GM21367 (cell line): ENCODE data around the gene KCNQ1.

ENCODE experiments used
- ATAC-seq: cut with Tn5 transposase; IDR thresholded peaks from one replicate; pipeline ENCODE4 v1.9.1; 2021; ENCODE audit not compliant: unreplicated experiment

KCNQ1 gene

DNA sequence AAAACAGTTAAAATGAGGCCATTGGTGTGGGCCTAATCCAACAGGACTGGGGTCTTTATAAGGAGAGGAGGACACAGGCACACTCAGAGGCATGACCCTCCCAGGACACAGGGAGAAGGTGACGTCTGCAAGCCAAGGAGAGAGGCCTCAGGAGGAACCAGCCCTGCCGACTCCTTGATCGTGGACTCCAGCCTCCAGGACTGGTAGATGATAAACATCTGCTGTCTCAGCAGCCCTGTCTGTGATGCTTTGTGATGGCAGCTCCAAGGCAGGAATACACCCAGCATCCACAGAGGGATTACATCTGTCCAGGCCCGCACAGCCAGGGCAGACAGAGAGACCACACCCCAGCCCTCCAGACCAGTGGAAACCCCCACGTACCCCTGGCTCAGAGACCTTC is 422.3 kb downstream of the KCNQ1 start:
- no peak for ATAC-seq

DNA sequence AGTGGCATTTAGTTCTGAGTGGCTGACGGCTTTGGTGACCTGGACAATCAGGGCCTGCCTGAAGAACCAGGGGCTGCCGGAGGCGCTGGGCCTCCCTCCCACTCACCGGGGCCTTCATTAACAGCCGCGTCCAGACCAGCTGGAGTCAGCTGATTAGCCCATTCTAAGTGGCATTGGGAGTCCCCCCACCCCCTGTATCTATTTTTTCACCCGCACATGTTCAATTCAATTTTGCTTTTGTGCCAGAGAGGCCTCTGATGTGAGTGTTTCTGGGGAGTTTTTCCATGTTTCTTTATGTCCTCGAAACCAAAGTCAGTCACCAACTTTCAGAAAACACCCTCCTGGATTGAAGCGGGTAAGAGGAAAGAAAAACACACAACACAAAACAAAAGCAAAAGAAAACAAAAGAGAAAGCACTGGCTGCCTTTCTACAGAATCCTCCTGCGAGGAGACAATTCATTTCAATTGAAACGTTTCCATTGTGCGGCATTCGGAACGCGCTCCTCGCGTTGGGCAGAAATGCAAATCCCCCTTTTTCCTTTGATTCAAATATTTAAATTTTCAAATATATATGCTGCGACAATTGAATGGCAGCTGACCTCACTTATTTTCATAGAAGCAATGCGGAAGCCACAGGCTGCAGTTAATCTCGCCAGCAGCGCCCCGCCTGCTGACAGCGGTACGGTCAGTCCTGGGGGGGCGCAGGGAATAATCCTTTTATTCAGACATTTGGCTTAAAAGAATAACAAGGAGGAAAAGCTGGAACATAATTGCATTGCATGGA is 423.1 kb downstream of the KCNQ1 start:
- no peak for ATAC-seq

DNA sequence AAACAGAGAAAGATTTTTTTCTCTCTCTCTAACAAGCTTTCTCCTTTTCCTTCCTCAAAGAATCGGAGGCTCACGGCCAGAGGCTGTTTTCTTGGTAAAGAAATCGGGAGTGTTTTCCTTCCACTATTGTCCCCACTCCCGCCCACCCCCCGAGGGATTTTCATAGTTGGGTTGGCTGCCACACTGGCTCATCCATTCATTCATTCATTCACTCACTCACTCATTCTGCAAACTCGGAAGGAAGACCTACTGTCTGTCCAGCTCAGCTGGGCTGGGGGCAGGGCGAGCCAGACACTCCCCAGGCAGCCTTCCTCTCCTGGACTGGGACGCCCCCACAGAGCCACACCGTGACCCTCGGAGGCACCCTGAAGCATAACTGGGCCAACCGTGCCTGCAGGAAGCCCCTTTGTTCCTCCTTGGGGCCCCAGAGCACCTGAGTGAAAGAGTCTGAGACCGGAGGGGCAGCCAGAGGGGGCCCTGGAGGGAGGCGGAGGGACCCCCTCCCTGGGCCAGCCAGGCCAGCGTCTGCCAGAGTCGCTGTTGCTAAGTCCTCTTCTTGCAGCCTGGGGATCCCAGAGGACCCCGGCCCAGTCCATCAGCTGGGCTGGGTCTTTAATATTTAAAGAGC is 423.8 kb downstream of the KCNQ1 start:
- no peak for ATAC-seq

DNA sequence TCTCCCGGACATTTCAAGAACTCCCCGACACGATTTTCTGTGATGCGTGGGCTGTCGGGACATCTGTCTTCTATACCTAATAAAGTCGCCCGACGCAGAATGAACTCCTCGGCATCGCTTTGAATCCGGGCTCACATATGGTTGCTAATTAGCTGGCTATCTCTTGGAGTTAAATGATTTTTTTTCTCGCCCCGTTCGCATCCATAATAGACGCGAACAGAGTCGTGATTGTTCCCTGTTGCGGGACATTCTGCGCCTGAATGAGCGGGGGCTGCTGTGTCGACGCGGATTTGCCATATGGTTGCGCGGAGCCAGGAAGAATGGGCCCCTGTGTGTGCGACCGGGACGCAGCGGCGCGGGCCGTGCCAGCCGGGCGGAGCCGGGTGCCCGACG is 424.3 kb downstream of the KCNQ1 start:
- no peak for ATAC-seq

DNA sequence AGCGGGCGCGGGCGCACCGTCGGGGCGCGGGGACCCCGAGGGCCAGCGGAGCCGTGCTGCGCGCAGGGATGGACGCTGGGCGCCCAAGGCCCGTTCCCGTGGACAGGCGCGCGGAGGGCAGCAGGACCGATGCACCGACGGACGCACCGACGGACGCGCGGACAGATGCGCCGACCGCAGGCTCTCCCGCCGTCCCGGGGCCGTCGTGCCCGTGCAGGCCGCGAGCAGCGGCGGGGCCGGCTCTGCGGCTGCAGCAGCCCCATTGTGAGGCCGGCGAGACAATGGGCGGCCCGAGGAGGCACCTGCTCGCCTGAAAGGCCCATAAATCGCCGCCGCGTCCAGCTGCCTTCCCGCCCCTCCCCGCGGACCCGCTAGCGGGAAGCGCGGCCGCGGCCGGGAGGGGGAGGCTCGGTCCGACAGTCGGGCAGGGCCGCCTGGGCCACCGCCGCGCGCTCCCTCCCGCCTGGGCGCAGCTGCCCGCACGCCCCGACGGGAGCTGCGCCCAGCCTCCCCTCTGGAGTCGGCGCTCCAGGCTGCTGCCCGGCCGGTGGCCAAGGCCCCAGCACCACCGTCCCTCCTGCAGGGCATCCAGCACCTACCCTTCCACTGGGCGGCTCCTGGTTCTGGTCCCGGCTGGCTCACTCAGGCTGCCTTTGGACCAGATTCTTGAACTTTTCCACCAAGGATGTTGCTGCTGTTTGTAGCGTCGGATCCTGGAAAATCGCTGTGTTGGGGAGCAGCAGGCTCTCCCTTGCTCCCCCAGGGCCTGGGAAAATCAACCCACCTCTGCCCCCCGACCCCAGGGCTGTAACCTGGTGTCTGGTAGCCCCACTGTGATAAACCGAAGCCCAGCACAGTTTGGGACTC is 425.0 kb downstream of the KCNQ1 start:
- no peak for ATAC-seq

DNA sequence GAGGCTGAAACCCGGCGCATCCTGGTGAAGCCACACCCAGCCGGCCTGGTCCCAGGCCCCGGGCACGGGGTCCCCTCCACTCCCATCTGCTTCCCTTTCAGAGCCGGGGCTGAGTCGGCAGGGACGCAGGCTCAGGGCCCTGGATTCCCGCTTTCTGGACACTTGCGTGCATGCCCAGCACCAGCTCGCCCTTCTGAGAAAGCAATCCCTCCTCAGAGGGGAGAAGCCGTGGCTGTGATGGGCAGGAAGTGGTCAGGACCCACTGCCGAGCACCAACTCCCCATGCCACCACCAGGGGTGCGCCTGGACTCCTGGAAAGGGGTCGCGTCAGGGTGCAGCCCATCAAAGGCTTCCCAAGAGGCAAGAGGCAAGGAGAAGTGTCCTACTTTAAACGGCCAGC is 425.7 kb downstream of the KCNQ1 start:
- no peak for ATAC-seq

DNA sequence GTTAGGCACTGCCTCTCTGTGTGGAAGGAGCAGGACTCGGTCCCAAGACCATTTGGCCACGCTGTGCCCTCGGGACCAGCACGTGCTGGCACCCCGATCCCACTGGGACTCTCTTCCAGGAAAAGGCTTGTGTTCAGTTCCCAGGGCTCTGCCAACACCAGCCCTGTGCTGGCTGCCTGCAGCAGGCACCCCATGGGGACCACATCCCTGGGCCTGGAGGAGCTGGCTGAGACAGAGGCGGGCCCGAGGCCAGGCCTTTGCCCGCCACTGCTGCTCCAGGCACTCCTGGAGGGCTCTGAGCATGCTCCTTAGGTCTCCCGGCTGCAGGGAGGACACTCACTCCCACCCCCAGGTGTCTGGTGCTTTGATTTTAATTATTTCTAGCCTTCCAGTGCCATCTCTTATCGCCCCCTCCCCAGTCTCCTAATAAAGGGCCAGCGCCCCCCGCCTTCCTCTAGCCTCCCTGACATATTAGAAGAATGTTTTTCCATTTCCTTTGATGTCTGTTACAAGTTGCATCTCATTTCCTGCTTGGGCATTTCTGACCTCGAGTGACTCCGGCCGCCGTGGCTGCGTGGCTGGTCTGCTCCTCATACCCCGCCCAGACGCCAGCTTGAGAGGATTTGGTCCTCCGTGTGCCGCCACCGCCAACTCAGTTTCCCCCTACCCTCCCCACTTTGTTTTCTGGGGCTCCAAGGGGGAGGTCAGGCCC is 426.3 kb downstream of the KCNQ1 start:
- ATAC-seq, result no peak

DNA sequence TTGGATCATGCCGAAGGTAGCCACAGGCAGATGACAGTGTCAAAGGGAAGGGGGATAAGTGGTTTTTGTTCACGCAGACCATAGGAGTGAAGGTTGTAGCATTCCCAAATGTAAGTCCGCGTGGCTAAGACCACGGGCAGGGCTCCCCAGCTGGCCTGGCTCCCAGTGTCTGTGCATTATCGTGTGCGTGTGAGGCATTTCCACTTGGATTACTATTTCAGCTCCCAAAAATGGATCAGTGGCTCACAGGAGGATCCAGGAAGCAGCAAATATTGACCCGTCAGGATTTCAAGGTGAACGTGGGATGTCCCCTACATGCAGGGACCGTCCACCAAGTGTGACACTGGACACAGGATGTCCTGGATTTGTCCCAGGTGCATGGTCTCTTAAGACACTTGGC is 430.2 kb downstream of the KCNQ1 start:
- ATAC-seq, result no peak

DNA sequence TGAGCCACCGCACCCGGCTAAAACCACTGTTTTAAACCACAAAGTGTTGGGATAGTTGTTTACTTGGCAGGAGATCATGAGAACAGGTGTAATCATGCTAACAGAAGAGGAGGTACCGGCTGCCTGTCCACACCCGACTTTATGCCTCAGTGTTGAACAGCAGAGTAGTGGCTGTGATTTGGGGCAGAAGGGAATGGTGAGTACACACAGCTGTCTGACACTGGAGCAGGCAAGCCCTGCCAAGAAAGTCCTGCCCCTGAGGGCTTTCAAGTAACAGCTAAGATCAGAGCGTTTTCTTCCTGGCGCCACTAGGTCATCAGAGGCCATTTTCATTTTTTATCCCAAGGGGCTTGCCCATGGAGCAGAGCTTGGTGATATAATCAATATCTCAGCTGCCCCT is 432.7 kb downstream of the KCNQ1 start:
- ATAC-seq, result no peak

DNA sequence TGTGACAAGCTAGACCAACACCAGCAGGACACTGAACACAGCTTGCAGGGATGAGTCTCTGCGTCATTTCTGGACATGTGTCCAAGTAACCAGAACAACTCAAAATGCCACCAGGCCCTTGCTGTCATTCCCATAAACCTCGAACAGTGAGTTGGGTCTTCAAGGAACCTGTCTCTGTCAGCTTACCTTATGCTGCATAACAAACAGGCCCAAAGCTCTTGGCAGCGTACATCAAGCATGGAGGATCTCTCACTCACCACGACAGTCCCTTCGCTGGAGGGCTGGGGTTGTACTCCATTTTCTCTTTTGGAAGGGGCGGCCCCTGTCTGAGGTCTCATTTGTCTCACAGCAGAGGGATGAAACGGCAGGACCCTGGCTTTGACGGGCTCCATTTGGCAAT is 434.0 kb downstream of the KCNQ1 start:
- no peak for ATAC-seq

DNA sequence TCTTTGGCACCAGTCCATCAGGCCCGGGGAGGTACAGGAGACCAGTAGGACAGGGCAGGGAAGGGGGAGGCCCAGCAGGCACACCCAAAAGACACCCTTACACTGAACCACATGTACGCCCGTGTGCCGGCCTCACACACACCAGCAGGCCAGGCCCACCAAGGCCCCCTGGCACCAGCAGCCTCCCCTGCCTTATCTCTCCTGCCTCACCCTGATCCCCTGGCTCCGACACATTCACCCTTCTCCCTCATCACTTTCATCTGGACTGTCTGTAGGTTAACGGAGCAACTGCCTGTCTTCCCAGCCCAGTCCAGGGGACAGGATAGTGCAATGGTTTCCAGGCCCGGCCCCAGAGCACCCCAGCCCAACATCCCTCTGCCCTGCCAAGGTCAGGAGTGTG is 435.8 kb downstream of the KCNQ1 start:
- no peak for ATAC-seq

DNA sequence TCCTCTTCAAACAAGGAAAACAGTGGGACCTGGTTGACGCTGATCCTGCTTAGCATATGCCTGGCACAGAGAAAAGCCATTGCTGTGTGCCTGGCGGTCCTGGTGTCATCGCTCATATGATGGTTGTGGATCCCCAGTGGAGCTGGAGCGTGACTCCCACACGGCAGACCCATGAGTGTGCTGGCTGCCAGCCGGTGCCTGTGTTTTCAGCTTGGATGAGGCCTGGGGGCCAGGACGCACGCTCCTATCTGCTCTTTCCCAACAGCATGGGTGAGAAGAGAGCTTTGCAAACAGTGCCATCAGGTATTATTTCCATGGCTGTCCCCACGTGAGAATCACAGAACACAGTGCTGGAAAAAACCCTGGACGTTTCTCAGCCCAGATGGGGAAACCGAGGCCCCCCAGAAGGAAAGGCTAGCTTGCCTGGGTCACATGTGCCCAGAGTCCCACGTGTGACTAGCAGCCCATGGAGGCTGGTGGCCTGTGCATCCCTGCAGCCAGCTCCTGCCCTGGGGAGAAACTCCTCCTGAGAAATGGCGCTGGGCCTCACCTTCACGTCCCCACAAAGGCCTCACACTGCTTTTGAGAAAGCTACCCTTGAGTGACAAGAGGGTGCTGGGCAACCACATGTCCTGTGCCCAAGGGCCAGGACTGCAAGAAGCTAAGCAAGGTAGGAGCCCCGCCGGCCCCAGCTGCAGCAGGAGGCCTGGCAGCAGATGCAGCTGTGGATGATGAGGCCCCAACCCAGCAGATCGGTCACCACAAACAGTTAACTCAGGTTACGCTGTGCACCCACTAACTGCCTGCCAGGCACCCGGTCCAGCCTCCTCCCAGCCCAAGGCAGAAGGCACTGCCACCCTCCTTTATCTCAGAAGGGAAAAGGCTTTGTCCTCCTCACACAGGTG is 436.5 kb downstream of the KCNQ1 start:
- no peak for ATAC-seq

DNA sequence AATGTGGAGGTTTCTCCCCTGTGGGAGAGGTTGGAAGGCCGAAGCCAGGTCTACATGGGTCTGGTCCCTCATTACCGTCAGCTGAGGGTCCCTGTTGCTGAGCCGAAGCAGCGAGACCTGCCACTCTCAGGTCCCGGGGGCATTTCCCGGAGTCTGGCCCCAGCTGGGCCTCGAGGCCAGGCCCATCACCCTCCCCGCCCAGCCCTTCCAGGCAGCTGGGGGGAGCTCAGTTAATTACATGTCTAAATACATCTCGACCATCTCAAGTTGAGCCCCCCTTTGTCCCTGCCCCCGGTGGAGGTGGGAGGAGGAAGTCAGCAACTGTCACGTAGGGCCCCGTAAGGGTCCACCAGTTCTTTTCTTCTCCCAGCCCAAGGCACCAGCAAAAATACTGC is 437.2 kb downstream of the KCNQ1 start:
- no peak for ATAC-seq

DNA sequence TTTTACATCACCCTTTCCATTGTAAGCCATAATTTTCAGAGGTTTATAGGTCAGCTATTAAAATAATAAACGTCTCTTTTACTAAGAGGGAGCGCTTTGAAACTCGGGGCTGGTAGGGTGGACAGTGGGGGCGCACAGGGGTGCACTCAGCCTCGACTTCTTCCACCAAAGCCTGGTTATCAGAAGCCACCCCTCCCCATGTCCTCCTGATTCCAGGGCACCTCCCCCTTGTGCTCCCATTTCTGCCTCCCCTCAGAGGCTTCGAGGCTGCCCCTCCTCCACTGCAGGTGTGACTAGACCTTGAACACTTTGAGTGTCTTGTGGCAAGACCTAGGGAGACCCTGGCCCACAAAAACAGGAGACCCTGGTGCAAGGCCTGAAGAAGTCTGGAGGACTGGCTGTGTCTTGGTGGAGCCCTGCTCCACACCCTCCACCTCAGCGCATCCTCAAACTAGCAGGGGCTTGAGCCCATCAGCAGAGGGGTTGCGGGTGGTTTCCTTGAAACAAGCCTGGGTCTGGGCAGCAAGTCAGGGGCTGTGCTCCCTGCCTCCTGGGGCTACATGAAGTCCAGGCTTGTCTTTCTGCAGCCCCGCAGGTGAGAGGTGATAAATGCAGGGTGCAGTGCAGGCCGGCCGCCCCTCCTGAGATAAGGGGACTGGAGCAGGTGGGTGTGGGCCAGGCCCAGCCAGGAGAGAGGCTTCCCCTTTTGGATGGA is 437.7 kb downstream of the KCNQ1 start:
- ATAC-seq, result no peak

DNA sequence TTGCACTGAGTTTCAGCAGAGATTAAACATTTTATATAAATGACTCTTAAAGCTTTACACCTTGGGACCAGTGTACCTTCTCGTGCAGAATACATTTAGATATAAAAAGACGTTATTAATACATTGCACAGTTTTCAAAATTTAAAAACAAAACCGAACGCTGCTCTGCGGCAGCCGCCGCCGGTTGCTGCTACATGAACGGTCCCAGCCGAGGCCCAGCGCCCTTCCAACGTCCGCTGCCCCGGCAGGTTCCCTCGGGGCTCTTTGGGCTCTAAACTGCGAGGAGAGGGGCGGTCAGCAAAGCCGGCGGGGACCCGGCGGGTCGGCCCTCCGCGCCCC is 438.8 kb downstream of the KCNQ1 start:
- no peak for ATAC-seq

DNA sequence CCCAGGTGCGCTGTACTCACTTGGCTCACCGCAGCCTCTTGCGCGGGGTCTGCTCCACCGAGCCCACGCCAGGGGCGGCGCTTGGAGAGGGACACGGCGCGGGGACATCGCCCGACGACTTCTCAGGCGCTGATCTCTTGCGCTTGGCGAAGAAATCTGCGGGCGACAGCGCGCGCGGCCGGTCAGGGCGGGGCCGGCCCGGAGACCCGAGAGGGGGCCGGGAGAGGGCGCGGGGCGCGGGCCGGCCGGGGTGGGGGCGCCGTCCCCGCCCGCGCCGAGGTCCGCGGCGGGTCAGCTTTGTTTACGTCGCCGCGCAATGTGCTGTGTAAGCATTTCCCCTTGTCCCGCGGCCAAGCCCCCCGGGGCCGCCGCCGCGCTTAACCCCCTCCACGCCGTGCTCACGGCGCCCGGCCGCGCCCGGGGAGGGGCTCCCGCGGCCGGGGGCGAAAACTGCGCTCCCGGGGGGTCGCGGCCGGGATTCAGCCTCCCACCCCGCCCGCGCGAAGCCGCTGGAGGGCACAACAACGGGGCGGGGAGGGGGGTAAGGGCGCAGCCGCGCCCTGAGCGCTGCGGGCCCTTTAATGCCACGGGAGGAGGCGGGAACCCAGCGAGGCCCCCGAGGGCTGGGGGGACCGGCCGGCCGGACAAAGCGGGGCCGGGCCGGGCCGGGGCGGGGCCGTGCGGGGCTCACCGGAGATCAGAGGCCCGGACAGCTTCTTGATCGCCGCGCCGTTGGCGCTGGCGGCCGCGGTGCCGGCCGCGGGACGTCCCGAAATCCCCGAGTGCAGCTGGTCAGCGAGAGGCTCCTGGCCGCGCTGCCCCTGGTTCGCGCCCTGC is 439.4 kb downstream of the KCNQ1 start:
- no peak for ATAC-seq

DNA sequence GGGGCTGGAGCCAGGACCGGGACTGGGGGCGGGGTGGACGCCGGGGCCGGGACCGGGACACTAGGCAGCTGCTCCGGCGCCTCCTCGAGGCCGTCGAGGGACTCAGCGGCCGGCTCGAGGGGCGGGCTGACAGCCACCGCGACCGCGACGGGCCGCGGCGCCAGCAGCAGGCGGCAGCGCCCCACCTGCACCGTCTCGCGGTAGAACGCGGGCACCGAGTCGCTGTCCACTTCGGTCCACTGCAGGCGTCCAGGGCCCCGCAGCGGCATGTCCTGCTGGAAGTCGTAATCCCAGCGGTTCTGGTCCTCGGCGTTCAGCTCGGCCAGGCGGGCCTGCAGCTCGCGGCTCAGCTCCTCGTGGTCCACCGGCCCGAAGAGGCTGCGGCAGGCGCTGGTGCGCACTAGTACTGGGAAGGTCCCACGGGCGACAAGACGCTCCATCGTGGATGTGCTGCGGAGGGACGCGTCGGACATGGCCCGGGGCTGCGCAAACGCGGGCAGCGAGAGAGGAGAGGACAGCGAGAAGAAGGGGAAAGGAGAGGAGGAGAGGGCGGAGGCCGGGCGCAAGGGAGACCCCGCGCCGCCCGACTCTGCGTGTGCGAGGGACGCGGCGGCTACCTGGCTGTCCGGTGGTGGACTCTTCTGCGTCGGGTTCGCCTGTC is 440.3 kb downstream of the KCNQ1 start:
- no peak for ATAC-seq

DNA sequence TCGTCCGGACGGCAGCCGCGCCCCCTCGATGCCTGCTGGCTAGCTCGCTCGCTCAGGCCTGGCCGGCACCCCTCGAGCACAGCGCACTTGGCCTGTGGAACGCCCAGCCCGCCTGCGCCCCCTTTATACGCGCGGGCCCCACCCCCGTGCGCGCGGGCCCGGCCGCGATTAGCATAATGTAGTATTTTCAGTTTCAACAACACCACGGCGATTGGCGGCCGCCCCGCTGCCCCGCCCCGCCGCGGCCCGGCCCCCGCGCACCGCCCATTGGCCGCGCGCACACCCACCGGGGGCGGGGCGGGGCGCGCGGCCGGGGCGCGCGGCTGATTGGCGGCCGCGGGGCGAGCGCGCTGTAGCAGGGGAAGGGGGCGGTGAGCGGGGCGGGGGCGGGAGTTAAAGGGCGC is 440.9 kb downstream of the KCNQ1 start, which contains the start of gene CDKN1C:
Gene CDKN1C, minus strand, starts transcription at position 98 of the 404 bp plus-strand sequence. CDS start 319 bp downstream, outside the sequence.
- peak; percentile 77 for ATAC-seq
